ENCODE results near the gene RALGAPA2.

- TF ChIP-seq ZNF274 (IDR thresholded peaks at IDR 0.05; ENCODE audit: low read depth, low read length): no peak
- no peak for TF ChIP-seq YY1 (IDR thresholded peaks at IDR 0.05; ENCODE audit: insufficient read depth, insufficient read length)
- TF ChIP-seq SUZ12 (IDR thresholded peaks at IDR 0.05; ENCODE audit: extremely low read depth, insufficient read depth, insufficient read length): no peak
These were observed 24.7 kb upstream of the RALGAPA2 start for GRCh38 chr20:20737158-20737557.

All from NT2/D1 (cell line).